Activated CD8-positive, alpha-beta T cell treated with anti-CD3 and anti-CD28 coated beads, Interleukin-2, amount 10 ng/mL, durations not matched to agents 7 days and 5 days (primary cell): Measurements from ENCODE around the gene DLX2. TPM values are rescaled to one million over a fixed set of nuclear protein-coding genes. Genes with fewer than 3 reads are reported as not detected.
A peak's percentile ranks its signal among the peaks of the same experiment; 100 is the strongest.

Experiments
- ATAC-seq: fragments of 150-1000 bp; cut with Tn5 transposase; one replicate; pipeline ENCODE4 v1.10.0; 2021; ENCODE audit warnings: moderate library complexity
- CTCF ChIA-PET: fragments of 350-600 bp; sonication (Branson Sonifier 250); formaldehyde crosslinking; loops from one replicate; lab custom pipeline; 2021; ENCODE audit warnings: antibody characterized with exemption; lab: Charles Lee
- POLR2A ChIA-PET: fragments of 350-600 bp; sonication (Branson Sonifier 250); formaldehyde crosslinking; loops from one replicate; lab custom pipeline; 2021; ENCODE audit warnings: antibody characterized with exemption; lab: Charles Lee
- DNase-seq: peaks from one replicate; pipeline ENCODE4 v3.0.0-alpha.2; 2020
- H3K27ac Mint-ChIP-seq: one replicate; pipeline ENCODE4 v1.8.0; 2021; ENCODE audit warnings: mild to moderate bottlenecking, mixed read lengths
- H3K27me3 Mint-ChIP-seq: one replicate; pipeline ENCODE4 v1.8.0; 2021; ENCODE audit warnings: low read depth, mixed read lengths
- H3K36me3 Mint-ChIP-seq: one replicate; pipeline ENCODE4 v1.8.0; 2021; ENCODE audit warnings: low read depth, mixed read lengths
- H3K4me1 Mint-ChIP-seq: one replicate; pipeline ENCODE4 v1.8.0; 2021; ENCODE audit warnings: low read depth, mixed read lengths
- H3K4me3 Mint-ChIP-seq: one replicate; pipeline ENCODE4 v1.8.0; 2021; ENCODE audit warnings: mild to moderate bottlenecking, mixed read lengths
- H3K9me3 Mint-ChIP-seq: one replicate; pipeline ENCODE4 v1.8.0; 2022; ENCODE audit warnings: mixed read lengths; ENCODE audit not compliant: insufficient read depth
- total RNA-seq, 2 experiments: library from RNA; stranded (reverse); gene quantifications; one replicate each; pipeline ENCODE4 v1.2.3, GENCODE V29; 2021

Gene DLX2
- total RNA-seq, 2 experiments from 2014 or later: not detected

DNA sequence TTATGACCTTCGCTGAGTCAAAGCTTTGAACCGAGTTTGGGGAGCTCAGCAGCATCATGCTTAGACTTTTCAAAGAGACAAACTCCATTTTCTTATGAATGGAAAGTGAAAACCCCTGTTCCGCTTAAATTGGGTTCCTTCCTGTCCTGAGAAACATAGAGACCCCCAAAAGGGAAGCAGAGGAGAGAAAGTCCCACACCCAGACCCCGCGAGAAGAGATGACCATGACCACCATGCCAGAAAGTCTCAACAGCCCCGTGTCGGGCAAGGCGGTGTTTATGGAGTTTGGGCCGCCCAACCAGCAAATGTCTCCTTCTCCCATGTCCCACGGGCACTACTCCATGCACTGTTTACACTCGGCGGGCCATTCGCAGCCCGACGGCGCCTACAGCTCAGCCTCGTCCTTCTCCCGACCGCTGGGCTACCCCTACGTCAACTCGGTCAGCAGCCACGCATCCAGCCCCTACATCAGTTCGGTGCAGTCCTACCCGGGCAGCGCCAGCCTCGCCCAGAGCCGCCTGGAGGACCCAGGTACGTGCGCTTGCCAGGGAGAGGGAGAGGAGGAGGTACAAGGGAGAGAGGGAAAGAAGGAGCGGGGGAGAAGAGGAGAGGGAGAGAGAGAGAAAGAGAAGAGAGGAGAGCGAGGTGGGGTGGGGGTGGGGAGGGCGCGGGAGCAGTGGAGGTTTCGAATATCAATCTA is 17.1 kb downstream of the DLX2 start, which contains the start of gene DLX1:
Gene DLX1 (plus strand): TSS at position 48 of the 700 bp plus-strand sequence. CDS start 171 bp downstream, at position 219.
- no peak for DNase-seq
- ATAC-seq: no peak
- ChIA-PET CTCF (interaction anchor here (0.6 to 4.2 kb wide), 5 partner anchors 14 to 377 kb away, joined by 3 to 51 read pairs (median 3); partner anchors contain the start of gene DLX2), POLR2A (no interaction called here)
- peak within 1 kb of the TSS; percentile 67 for H3K4me3 Mint-ChIP-seq
- peaks cover 94% of the 10 kb centered on the region for H3K27me3 Mint-ChIP-seq
- no peaks in the 10 kb centered on the region for H3K9me3 Mint-ChIP-seq
- peak within 1 kb of the TSS; percentile 19 for H3K27ac Mint-ChIP-seq
- peaks cover 16% of the 10 kb centered on the region for H3K36me3 Mint-ChIP-seq
- peaks cover 65% of the 10 kb centered on the region for H3K4me1 Mint-ChIP-seq

DNA sequence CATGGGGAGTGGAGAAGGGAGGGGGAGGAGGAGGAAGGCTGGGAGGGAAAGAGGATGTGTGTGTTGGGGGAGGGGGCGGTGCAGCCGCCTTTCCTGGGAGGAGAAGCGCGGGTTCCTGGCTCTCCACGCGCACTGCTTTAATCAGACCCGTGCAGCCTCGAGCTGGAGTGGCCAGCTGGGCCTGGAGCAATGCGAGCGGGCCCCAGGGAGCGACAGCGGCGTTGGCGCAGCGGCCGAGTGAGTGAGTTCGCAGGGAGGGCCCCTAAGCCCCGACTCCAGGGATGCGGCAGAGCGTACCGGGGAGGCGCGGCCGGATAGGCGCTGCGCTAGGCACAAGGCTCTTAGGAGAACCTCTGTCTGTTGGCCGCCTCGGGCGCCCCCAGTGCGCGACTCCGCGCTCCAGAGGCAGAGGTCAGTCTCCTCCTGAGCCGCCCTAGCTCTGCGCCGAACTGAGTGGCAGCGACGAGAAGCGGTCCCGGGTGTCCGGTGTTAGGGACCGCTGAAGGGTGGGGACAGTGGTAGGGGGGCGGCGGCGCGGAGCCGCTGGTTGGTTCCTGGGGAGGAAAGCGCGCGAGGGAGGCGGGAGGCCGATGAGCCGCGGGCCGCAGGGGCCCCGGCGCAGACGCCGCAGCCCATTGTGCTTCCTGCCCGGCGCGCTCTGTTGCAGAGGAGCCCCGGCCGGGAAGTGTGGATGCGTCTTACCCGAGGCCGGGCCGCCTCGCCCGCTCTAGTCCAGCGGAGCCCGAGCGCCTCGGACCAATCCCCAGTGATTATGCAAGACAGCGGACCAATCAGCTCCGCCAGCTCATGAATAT is 17.8 kb downstream of the DLX2 start:
- Mint-ChIP-seq H3K27ac (no peak overlapping the region), H3K9me3 (no peaks in the 10 kb centered on the region), H3K27me3 (peaks cover 94% of the 10 kb centered on the region), H3K4me3 (peak overlapping the region; percentile 67), H3K36me3 (peaks cover 19% of the 10 kb centered on the region), H3K4me1 (peaks cover 68% of the 10 kb centered on the region)
- ATAC-seq (peak; percentile 80), DNase-seq (peak; percentile 72)
- CTCF ChIA-PET: interaction anchor here (0.6 to 4.2 kb wide), 4 partner anchors 14 to 378 kb away, joined by 3 to 51 read pairs (median 6); partner anchors contain the start of gene DLX2
- POLR2A ChIA-PET: no interaction called here

DNA sequence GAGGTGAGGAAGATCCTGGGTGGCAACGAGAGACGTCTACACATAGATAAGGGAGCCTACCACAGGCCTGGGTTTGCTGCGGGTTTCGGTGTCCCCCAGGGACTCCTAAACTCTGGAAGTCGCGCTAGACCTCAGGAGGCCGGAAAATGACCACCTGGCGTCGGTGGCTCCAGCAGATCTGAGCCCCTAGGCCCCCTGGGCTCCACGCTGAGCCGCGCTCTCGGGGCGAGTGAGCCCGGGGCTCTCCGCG is 18.4 kb downstream of the DLX2 start:
- POLR2A ChIA-PET: no interaction called here
- Mint-ChIP-seq H3K4me3 (peak overlapping the region; percentile 67), H3K27me3 (peaks cover 94% of the 10 kb centered on the region), H3K4me1 (peaks cover 68% of the 10 kb centered on the region), H3K9me3 (no peaks in the 10 kb centered on the region), H3K36me3 (peaks cover 19% of the 10 kb centered on the region), H3K27ac (no peak overlapping the region)
- ATAC-seq: no peak
- no peak for DNase-seq
- CTCF ChIA-PET: interaction anchor here (2.2 to 4.2 kb wide), 2 partner anchors 15 to 21 kb away, joined by 8 to 51 read pairs; partner anchors contain the start of gene DLX2

DNA sequence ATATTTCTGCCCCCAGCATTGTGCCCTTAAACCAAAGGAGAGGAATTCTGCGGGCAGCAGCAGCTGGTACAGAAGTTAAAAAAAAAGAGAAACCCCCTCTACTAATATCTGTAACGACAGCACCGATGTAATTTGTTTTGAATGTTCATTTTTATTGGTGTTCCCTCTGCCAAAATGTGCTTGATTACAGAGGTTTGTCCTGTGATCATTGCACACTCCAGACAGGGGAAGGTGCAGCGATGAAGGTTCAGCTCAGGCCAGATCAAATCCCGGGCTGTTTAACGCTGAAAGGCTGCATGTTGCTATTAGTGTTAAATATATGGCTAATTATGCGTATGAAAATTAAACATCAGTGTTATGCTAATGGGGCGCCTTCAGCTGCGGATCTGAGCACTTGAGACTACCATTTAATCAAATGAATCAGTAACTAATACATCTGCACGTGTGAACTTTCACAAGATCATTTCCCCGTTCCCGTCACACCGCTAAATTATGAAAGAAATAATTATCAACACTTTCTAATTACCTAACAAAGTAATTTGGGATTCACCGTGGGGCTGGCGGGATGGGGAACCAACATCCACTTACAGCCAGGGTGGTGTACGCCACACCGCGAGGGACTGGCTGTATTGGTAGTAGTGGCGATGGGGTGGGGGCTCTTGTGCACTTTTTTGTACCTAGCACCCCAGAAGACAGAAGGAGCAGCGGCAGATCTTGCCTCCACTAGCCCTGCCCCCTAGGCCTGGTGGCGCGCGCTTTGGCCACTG is 18.9 kb downstream of the DLX2 start:
- Mint-ChIP-seq H3K4me3 (peak overlapping the region; percentile 67), H3K4me1 (peaks cover 68% of the 10 kb centered on the region), H3K27ac (peak overlapping the region; percentile 60), H3K27me3 (peaks cover 94% of the 10 kb centered on the region), H3K9me3 (no peaks in the 10 kb centered on the region), H3K36me3 (peaks cover 19% of the 10 kb centered on the region)
- ATAC-seq (no peak), DNase-seq (no peak)
- ChIA-PET CTCF (interaction anchor here (1.5 to 3.7 kb wide), 4 partner anchors 15 to 380 kb away, joined by 6 to 37 read pairs (median 8); partner anchors contain the start of gene DLX2), POLR2A (no interaction called here)

DNA sequence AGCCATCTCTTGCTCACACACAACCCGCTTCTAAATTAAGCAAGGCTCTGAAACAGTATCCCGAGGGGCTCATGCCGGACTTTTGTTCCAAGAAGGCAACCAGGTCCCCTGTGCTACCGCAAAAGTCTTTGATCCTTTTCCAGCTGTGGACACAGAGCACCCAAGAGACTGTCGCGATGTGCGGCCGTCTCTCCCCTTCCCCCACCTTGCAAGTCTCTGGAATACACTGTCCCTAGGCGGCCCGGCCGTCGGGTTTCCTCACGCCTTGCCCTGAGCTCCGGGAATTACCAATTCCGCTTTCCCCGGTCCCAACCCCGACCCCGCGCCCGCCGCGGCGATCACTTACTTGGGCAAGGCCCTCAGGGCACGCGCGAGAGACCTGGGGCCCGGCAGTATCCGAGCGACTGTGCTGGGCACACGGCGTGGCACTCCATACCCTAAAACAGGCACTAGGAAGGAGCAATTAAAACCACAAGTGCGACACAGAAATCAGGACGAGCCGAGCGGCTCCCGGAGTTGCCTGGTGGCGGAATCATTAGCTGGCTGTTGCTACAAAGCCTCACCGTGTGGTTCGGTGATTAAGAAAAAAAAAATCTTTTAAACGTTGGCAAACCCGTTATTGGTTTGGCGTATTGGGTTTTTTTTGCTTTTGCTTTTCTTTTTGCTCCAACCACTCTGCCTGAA is 19.6 kb downstream of the DLX2 start:
- peaks cover 61% of the 10 kb centered on the region for H3K4me1 Mint-ChIP-seq
- peak overlapping the region; percentile 67 for H3K4me3 Mint-ChIP-seq
- POLR2A ChIA-PET: no interaction called here
- no peak for ATAC-seq
- CTCF ChIA-PET: interaction anchor here (0.9 to 3.7 kb wide), 7 partner anchors 8 to 380 kb away, joined by 3 to 37 read pairs (median 6); partner anchors contain the start of gene DLX2
- peaks cover 92% of the 10 kb centered on the region for H3K27me3 Mint-ChIP-seq
- H3K36me3 Mint-ChIP-seq: peaks cover 14% of the 10 kb centered on the region
- H3K9me3 Mint-ChIP-seq: no peaks in the 10 kb centered on the region
- H3K27ac Mint-ChIP-seq: peak overlapping the region; percentile 60
- no peak for DNase-seq

DNA sequence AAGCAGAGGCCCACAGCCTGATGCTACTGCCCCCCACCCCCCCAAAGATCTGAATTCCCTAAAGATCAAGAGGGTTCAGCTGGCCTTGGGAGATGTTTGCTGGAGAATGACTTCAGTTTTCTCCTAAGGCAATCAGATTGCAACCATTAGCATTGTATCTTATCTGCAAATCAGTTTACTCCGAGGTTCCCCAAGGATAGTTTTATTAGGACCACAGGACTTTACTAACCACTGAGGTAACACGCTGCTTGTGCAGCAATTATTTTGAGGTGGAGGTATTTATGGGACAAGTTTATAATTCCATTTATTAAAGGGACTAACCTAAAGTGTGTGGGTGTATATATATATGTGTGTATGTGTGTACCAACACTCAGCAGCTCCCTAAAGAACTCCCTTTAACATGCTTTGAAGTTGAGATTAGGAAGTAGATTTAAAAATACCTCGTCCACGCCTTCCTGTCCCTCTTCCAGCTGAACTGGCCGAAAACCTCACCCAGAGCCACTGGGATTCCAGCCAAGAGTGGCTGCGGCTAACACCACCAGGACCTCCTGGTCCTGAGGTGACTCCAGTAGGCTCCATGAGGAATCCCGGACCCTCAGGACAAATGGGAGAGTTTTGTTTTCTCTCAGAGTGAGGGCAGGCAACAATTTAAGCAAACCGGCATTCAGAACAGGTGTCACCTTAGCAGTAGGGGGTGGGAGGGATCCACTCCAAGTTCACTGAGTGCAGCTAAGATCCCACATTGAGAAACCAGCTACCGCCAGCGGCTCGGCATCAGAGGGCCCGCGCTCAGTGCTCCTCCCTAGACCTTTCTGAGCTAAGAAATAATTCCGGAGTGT is 20.4 kb downstream of the DLX2 start:
- CTCF ChIA-PET: interaction anchor here (0.9 to 3.7 kb wide), 8 partner anchors 9 to 484 kb away, joined by 3 to 37 read pairs (median 5); partner anchors contain the start of gene DLX2

DNA sequence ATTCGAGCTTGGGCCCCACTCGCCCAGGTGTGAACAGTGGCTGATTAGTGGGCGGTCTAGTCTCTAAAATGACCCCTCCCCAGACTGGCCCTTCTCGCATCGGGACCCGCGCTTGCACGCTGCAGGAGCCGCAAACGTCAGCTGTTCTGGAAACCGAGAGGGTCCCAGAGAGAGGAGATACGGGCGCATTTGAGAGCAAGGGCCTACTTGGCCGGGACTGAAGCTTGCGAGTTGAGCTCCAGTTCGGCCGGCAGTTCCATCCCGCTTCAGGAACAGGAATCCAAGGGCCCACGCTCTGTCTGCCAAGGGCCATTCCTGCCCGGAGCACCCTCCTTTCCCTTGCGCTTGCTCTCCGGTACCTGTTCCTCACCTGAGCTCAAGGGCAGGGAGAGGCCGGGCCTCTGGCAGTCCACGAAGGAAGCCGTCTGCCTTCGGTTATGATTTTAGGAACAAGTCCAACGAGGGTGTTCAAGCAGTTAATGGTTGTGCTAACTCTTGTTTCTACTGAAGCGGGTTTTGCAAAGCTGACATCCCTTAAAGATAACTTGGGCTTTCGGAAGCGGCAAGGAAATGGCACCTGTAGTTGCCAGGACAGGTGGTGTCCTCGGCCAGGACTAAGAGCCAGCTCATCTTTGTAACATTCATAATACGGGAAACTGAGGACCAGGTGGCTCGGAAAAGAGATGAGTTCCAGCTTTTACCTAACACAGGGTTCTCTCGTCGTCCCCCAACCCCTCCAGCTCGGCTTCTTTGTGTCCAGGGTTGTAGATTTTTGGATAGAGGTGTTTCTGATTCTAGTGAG is 21.3 kb downstream of the DLX2 start:
- H3K27me3 Mint-ChIP-seq: peaks cover 84% of the 10 kb centered on the region
- peak overlapping the region; percentile 12 for H3K4me3 Mint-ChIP-seq
- peaks cover 7% of the 10 kb centered on the region for H3K36me3 Mint-ChIP-seq
- ChIA-PET POLR2A (no interaction called here), CTCF (interaction anchor here (1.4 to 3.7 kb wide), 5 partner anchors 15 to 483 kb away, joined by 4 to 37 read pairs (median 8); partner anchors contain the start of gene DLX2)
- peaks cover 45% of the 10 kb centered on the region for H3K4me1 Mint-ChIP-seq
- DNase-seq: no peak
- no peak overlapping the region for H3K27ac Mint-ChIP-seq
- no peak for ATAC-seq
- no peaks in the 10 kb centered on the region for H3K9me3 Mint-ChIP-seq

More for the DNA sequence above, 20.4 kb downstream of the DLX2 start:
- Mint-ChIP-seq H3K36me3 (peaks cover 8% of the 10 kb centered on the region), H3K4me1 (peaks cover 54% of the 10 kb centered on the region), H3K9me3 (no peaks in the 10 kb centered on the region), H3K27me3 (peaks cover 88% of the 10 kb centered on the region), H3K27ac (no peak overlapping the region), H3K4me3 (peak overlapping the region; percentile 12)
- POLR2A ChIA-PET: no interaction called here
- ATAC-seq (no peak), DNase-seq (no peak)

DNA sequence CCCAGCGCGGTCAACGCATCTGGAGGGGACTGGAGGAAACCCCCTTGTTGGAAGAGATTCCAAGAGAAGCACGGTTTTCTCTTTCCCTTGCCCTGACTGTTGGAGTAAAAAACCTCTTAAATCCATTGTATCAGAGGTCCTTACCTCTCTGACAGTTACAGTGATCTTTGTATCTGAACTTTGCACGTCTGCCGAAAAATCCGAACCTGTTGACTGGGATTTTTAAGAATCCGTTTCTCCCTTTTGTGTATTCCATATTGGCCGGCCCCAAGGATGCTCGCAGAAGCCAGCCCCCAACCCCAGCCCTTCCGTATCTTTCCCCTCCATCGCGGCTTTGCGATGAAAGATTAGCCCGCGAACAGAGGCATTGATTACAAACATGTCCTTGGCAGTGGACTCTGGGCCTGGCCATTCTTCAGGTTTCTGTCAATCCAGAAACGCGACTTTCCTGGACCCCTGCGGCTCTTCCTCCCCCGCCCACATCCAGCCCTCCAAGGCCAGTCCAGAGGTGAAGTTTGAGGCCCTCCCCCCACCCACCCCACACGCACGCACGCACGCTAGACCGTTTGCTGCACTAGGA is 22.0 kb downstream of the DLX2 start:
- Mint-ChIP-seq H3K4me3 (peak overlapping the region; percentile 12), H3K27ac (no peak overlapping the region), H3K9me3 (no peaks in the 10 kb centered on the region), H3K27me3 (peaks cover 83% of the 10 kb centered on the region), H3K4me1 (peaks cover 41% of the 10 kb centered on the region), H3K36me3 (peaks cover 7% of the 10 kb centered on the region)
- CTCF ChIA-PET: interaction anchor here (3.4 to 3.7 kb wide), 2 partner anchors 23 to 377 kb away, joined by 8 to 37 read pairs; partner anchors contain the start of gene DLX2
- DNase-seq: no peak
- POLR2A ChIA-PET: no interaction called here
- ATAC-seq: no peak

DNA sequence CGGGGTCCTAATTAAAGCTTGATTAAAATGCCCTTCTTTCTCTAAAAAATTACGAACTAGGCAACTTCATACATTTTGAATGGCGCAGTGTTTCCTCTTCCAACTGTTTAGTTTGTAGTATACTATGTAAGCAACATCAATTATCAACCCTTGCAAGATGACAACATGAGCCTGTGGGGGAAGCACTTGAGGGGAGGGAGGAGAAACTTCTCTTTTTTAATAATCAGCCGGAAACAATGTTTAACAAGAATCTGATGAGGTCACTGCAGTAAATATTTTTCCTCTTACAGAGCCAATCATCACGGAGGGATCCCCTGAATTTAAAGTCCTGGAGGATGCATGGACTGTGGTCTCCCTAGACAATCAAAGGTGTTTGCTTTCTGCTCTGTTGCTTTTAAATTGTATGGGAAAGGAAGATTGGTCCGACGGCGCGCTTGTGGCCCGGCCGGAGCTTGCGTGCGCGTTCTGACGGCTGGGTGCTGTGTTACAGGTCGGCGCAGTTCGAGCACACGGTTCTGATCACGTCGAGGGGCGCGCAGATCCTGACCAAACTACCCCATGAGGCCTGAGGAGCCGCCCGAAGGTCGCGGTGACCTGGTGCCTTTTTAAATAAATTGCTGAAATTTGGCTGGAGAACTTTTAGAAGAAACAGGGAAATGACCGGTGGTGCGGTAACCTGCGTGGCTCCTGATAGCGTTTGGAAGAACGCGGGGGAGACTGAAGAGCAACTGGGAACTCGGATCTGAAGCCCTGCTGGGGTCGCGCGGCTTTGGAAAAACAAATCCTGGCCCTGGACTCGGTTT is 22.7 kb downstream of the DLX2 start:
- CTCF ChIA-PET: no interaction called here
- POLR2A ChIA-PET: no interaction called here
- H3K4me3 Mint-ChIP-seq: peak overlapping the region; percentile 12

More for the DNA sequence above, 22.7 kb downstream of the DLX2 start:
- H3K27me3 Mint-ChIP-seq: peaks cover 80% of the 10 kb centered on the region
- peaks cover 34% of the 10 kb centered on the region for H3K4me1 Mint-ChIP-seq
- ATAC-seq (no peak), DNase-seq (no peak)
- H3K9me3 Mint-ChIP-seq: no peaks in the 10 kb centered on the region
- H3K36me3 Mint-ChIP-seq: peaks cover 5% of the 10 kb centered on the region
- H3K27ac Mint-ChIP-seq: peak overlapping the region; percentile 30
